Neural cell (in vitro differentiated cells): Measurements from ENCODE around the gene METTL9. TPM values are rescaled to one million over a fixed set of nuclear protein-coding genes. Genes with fewer than 3 reads are reported as not detected.

Experiments
- H2AFZ ChIP-seq: fragments of 200-600, 300-800 bp; sonication (generic), shearing (Covaris generic); 2 replicates; pipeline ENCODE4 v1.6.0; 2014; ENCODE audit warnings: low read depth, mild to moderate bottlenecking, antibody characterized with exemption, low read length, moderate library complexity
- H3F3A ChIP-seq: fragments of 200-600 bp; shearing (Covaris generic); 2 replicates; pipeline ENCODE4 v1.6.1; 2016; ENCODE audit warnings: mild to moderate bottlenecking, moderate library complexity, mixed read lengths, antibody characterized with exemption, low read length; ENCODE audit not compliant: insufficient read depth, poor library complexity, severe bottlenecking
- H3K27ac ChIP-seq: fragments of 200-600, 300-800 bp; sonication (generic), shearing (Covaris generic); 2 replicates; pipeline ENCODE4 v1.5.1; 2014; ENCODE audit warnings: mild to moderate bottlenecking, low read length, moderate library complexity
- H3K27me3 ChIP-seq: fragments of 300-800, 200-600 bp; sonication (generic), shearing (Covaris generic); 2 replicates; pipeline ENCODE4 v1.6.0; 2014; ENCODE audit warnings: mild to moderate bottlenecking, low read depth, low read length, moderate library complexity; ENCODE audit not compliant: insufficient read depth
- H3K36me3 ChIP-seq: fragments of 300-800, 200-600 bp; sonication (generic), shearing (Covaris generic); 2 replicates; pipeline ENCODE4 v1.5.1; 2014; ENCODE audit warnings: mild to moderate bottlenecking, antibody characterized with exemption, low read length, moderate library complexity; ENCODE audit not compliant: insufficient read depth
- H3K4me2 ChIP-seq: fragments of 300-800, 200-600 bp; sonication (generic), shearing (Covaris generic); 2 replicates; pipeline ENCODE4 v1.6.0; 2014; ENCODE audit warnings: mild to moderate bottlenecking, low read length
- H3K4me3 ChIP-seq: fragments of 300-800, 200-600 bp; sonication (generic), shearing (Covaris generic); 2 replicates; pipeline ENCODE4 v1.5.1; 2014; ENCODE audit warnings: mild to moderate bottlenecking, low read length, moderate library complexity
- H3K79me2 ChIP-seq: fragments of 200-600 bp; shearing (Covaris generic); replicated peaks from 2 replicates; pipeline ENCODE4 v1.6.0; 2014; ENCODE audit warnings: mild to moderate bottlenecking, low read length, moderate library complexity; ENCODE audit not compliant: insufficient read depth
- H3K9ac ChIP-seq: fragments of 300-800, 200-600 bp; sonication (generic), shearing (Covaris generic); 2 replicates; pipeline ENCODE4 v1.6.1; 2016; ENCODE audit warnings: mild to moderate bottlenecking, low read length, mixed read lengths
- H3K9me2 ChIP-seq: fragments of 200-600 bp; shearing (Covaris generic); 2 replicates; pipeline ENCODE4 v1.6.1; 2016; ENCODE audit warnings: mild to moderate bottlenecking, low read length, mixed read lengths; ENCODE audit not compliant: insufficient read depth
- H3K9me3 ChIP-seq: fragments of 200-600, 300-800 bp; sonication (generic), shearing (Covaris generic); 2 replicates; pipeline ENCODE4 v1.6.1; 2016; ENCODE audit warnings: mild to moderate bottlenecking, mixed run types, low read length, moderate library complexity, mixed read lengths
- H4K20me1 ChIP-seq: fragments of 200-600 bp; shearing (Covaris generic); 2 replicates; pipeline ENCODE4 v1.6.1; 2016; ENCODE audit warnings: mild to moderate bottlenecking, mixed run types; ENCODE audit not compliant: insufficient read depth
- EP300 ChIP-seq: fragments of 450-650 bp; conservative IDR thresholded peaks from 2 replicates; pipeline ENCODE4 v1.6.1; 2014; ENCODE audit warnings: antibody characterized with exemption, mild to moderate bottlenecking, moderate library complexity; ENCODE audit not compliant: poor library complexity, severe bottlenecking
- EZH2 ChIP-seq: fragments of 200-600, 300-800 bp; shearing (Covaris generic), sonication (generic); IDR thresholded peaks from 2 replicates; pipeline ENCODE4 v1.6.1; 2014; ENCODE audit warnings: antibody characterized with exemption, low read length, borderline replicate concordance, mild to moderate bottlenecking; ENCODE audit not compliant: insufficient read depth, poor library complexity, severe bottlenecking
- MXI1 ChIP-seq: fragments of 450-650 bp; conservative IDR thresholded peaks from 2 replicates; pipeline ENCODE4 v1.6.1; 2014; ENCODE audit warnings: antibody characterized with exemption, mild to moderate bottlenecking; ENCODE audit not compliant: poor library complexity, severe bottlenecking
- POLR2AphosphoS5 ChIP-seq: IDR thresholded peaks from 2 replicates; pipeline ENCODE4 v1.6.1; 2012
- RAD21 ChIP-seq: fragments of 450-650 bp; conservative IDR thresholded peaks from 2 replicates; pipeline ENCODE4 v1.6.1; 2014; ENCODE audit warnings: antibody characterized with exemption, mild to moderate bottlenecking, moderate library complexity
- SMC3 ChIP-seq: fragments of 450-650 bp; conservative IDR thresholded peaks from 2 replicates; pipeline ENCODE4 v1.6.1; 2014; ENCODE audit warnings: antibody characterized with exemption, mild to moderate bottlenecking, moderate library complexity; ENCODE audit not compliant: poor library complexity
- TAF1 ChIP-seq: IDR thresholded peaks from 2 replicates; pipeline ENCODE4 v1.6.1; 2012; ENCODE audit warnings: low read depth
- polyA plus RNA-seq: library from polyadenylated mRNA; depleted of rRNA; stranded (reverse); fragments of >200 nt; gene quantifications from 2 replicates; pipeline ENCODE4 v1.2.3, GENCODE V29; 2014
- TF ChIP-seq, protein P1 (sequence below): fragments of 450-650 bp; IDR thresholded peaks from 2 replicates; pipeline ENCODE4 v1.5.1; 2014; ENCODE audit warnings: antibody characterized with exemption, mild to moderate bottlenecking, moderate library complexity; ENCODE audit not compliant: poor library complexity, severe bottlenecking
- TF ChIP-seq, protein P2 (sequence below): IDR thresholded peaks from 2 replicates; pipeline ENCODE4 v1.6.1; 2012; ENCODE audit warnings: borderline replicate concordance

METTL9 gene
- polyA plus RNA-seq, 1 donor from 2014 or later: 483 TPM

DNA sequence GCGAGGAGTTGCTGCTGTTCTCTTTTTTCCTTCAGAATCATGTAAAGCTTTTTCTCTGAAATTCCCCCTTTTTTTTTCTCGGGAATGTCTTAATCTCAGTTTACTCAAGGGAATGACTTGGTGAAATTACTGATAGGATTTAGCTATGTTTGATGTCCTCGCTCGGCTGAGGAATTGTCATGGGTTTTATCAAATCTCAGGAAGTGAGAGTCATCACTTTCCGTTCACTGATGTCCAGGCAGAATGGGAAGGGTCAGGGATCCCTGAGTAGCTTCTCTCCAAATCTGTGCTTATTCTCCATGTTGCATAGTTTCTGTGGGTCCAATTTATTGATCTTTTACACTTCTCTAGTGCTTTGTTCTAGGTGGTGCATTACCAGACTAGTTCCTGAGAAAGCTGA is 46.7 kb downstream of the METTL9 start:
- Histone ChIP-seq H3K4me2 (no peak overlapping the region), H3K9ac (no peak overlapping the region), H3K9me2 (no peaks in the 10 kb centered on the region)

DNA sequence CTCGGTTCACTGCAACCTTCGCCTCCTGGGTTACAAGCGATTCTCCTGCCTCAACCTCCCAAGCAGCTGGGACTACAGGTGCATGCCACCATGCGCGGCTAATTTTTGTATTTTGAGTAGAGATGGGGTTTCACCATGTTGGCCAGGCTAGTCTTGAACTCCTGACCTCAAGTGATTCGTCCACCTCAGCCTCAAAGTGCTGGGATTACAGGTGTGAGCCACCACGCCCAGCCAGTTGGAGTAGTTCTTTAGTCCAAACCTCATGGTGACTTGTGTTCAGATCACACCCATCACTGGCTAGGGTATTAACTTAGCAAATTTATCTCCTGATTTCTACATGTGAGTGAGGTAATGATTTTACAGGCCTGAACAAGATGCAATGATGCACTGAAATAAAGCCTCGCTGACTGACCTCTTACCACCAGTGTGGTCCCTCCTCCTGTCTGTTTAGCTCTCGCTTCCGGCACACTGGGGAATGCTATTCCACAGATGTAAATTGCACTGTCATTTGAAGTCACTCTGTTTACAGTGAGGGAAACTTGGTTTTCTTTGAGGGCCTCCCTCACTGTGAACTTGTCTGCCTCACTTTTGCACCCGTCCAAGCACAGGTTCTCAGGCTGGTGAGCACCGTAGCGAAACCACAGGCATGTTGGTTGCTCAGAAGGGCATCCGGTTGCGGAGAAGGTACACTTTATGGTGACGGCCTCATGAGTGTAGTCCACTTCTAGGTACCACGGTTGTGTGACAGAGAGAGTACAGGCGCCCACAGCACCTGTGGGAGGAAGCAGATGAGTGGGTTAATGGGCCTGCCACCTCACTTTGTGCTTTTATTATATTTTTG is 47.6 kb downstream of the METTL9 start:
- Histone ChIP-seq H3K9ac (no peak overlapping the region), H3K36me3 (no peaks in the 10 kb centered on the region), H3K79me2 (no peaks in the 10 kb centered on the region), H3K9me3 (no peaks in the 10 kb centered on the region), H3F3A (no peaks in the 10 kb centered on the region), H3K27ac (no peak overlapping the region), H3K4me2 (no peak overlapping the region), H3K27me3 (no peaks in the 10 kb centered on the region), H3K9me2 (no peaks in the 10 kb centered on the region), H3K4me3 (no peak overlapping the region), H4K20me1 (no peaks in the 10 kb centered on the region), H2AFZ (no peak overlapping the region)
- TF ChIP-seq SMC3: no peak
- TF ChIP-seq RAD21: no peak
- no peak for TF ChIP-seq EP300
- TF ChIP-seq POLR2AphosphoS5: no peak
- TF ChIP-seq, protein P1, sequence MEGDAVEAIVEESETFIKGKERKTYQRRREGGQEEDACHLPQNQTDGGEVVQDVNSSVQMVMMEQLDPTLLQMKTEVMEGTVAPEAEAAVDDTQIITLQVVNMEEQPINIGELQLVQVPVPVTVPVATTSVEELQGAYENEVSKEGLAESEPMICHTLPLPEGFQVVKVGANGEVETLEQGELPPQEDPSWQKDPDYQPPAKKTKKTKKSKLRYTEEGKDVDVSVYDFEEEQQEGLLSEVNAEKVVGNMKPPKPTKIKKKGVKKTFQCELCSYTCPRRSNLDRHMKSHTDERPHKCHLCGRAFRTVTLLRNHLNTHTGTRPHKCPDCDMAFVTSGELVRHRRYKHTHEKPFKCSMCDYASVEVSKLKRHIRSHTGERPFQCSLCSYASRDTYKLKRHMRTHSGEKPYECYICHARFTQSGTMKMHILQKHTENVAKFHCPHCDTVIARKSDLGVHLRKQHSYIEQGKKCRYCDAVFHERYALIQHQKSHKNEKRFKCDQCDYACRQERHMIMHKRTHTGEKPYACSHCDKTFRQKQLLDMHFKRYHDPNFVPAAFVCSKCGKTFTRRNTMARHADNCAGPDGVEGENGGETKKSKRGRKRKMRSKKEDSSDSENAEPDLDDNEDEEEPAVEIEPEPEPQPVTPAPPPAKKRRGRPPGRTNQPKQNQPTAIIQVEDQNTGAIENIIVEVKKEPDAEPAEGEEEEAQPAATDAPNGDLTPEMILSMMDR: no peak
- no peak for TF ChIP-seq TAF1
- no peak for TF ChIP-seq MXI1
- TF ChIP-seq, protein P2, sequence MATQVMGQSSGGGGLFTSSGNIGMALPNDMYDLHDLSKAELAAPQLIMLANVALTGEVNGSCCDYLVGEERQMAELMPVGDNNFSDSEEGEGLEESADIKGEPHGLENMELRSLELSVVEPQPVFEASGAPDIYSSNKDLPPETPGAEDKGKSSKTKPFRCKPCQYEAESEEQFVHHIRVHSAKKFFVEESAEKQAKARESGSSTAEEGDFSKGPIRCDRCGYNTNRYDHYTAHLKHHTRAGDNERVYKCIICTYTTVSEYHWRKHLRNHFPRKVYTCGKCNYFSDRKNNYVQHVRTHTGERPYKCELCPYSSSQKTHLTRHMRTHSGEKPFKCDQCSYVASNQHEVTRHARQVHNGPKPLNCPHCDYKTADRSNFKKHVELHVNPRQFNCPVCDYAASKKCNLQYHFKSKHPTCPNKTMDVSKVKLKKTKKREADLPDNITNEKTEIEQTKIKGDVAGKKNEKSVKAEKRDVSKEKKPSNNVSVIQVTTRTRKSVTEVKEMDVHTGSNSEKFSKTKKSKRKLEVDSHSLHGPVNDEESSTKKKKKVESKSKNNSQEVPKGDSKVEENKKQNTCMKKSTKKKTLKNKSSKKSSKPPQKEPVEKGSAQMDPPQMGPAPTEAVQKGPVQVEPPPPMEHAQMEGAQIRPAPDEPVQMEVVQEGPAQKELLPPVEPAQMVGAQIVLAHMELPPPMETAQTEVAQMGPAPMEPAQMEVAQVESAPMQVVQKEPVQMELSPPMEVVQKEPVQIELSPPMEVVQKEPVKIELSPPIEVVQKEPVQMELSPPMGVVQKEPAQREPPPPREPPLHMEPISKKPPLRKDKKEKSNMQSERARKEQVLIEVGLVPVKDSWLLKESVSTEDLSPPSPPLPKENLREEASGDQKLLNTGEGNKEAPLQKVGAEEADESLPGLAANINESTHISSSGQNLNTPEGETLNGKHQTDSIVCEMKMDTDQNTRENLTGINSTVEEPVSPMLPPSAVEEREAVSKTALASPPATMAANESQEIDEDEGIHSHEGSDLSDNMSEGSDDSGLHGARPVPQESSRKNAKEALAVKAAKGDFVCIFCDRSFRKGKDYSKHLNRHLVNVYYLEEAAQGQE: no peak
- no peak for TF ChIP-seq EZH2

More for the DNA sequence above, 46.7 kb downstream of the METTL9 start:
- Histone ChIP-seq H3K9me3 (no peaks in the 10 kb centered on the region), H2AFZ (no peak overlapping the region), H3K27ac (no peak overlapping the region), H3K4me3 (no peak overlapping the region), H3K79me2 (no peaks in the 10 kb centered on the region), H4K20me1 (no peaks in the 10 kb centered on the region), H3K36me3 (no peaks in the 10 kb centered on the region), H3K27me3 (no peaks in the 10 kb centered on the region), H3F3A (no peaks in the 10 kb centered on the region)
- TF ChIP-seq, protein P1: no peak
- TF ChIP-seq, protein P2: no peak
- TF ChIP-seq SMC3 (no peak), MXI1 (no peak), EP300 (no peak), EZH2 (no peak), TAF1 (no peak), POLR2AphosphoS5 (no peak)
